Activated CD4-positive, alpha-beta T cell treated with anti-CD3 and anti-CD28 coated beads, Interleukin-2, Interleukin-6, amounts not matched to agents 100 ng/mL and 50 ng/mL, durations not matched to agents 16 hours and 8 hours (primary cell): ENCODE data around the gene SLC39A12.

ENCODE experiments used
- DNase-seq: peaks from one replicate; pipeline ENCODE4 v3.0.0-alpha.2; 2020

SLC39A12 gene

GRCh38 chr10:18066947-18067346 is 115.2 kb downstream of the SLC39A12 start:
- no peak for DNase-seq

DNA sequence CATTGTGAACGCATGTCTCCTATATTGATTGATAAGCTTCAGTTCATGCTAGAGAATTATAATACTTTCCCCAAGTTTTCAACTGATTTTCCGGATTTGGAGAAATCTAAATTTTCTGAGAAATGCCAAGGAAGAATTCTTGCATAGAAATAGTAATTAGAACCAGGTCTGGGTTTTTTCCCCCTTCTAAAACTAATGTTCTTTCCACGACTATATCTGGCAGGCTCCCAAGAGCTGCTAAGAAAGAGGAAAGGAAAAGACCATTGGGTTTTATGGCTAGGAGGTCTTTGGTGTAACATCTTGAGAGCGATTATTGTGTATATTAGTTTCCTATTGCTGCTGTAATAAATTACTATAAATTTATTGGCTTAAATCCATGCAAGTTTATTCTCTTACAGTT is 116.7 kb downstream of the SLC39A12 start:
- DNase-seq: no peak

DNA sequence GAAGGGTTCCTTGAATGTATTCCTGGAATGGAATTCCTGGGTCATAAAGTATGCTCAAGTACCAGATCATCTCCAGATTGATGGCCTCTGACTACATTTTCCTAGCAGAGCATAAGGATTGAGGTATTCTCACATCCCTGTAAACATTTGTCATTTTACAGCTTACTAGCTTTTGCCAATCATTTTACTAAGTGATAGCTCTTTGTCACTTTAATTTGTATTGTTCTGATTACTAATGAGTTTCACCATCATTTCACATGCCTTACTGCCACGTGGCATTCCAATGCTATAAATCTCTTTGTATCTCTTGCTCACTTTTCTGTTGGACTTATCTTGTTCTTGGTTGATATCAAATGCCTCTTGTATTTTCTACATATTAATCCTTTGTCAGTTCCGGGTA is 119.9 kb downstream of the SLC39A12 start:
- DNase-seq: no peak

GRCh38 chr10:18073314-18073713 is 121.6 kb downstream of the SLC39A12 start:
- DNase-seq: no peak

DNA sequence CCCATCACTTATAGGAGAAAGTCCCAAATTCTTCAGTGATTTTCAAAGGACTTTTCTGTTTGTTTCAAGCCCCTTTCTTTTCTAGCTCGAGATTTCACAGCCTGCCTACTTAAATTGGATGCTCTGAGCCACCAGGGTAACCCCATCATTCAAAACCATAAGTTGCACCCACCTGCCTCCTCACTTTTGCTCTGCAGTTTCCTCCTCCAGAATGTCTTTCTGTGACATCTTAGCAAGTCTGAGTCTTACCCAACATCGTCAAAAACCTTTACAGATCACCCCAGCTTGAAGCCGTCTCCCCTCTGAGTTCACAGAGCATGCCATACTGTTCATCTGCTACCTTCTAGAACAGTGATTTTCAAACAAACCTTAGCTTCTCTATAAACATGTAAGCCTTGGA is 124.2 kb downstream of the SLC39A12 start:
- DNase-seq: no peak

DNA sequence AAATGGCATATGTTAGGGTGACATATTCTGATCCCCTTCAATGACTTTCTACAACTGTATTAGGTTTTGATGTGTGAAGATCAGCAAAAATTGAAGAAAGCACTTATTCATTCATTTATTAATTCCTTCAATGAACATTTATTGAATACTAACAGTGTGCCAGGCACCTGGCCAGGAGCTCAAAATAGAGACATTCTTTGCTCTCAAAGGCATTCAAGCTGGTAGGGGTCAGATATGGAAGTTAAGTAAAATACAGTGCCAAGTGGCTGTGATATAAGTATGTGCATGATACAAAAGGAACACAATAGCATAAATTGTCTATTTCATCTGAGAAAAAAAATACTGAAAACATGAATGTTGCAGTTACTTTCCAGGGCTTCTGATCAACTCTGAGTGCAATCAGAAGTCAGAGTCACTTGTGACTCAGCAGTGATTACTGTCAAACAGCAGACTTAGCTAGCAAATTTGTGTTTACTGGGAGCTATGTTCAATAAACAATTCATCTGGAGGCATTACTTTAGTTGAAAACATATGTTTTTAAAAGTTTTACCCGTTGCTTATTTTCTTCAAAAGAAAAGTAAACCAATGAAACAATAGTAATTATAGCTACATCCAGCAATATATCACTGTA is 128.1 kb downstream of the SLC39A12 start:
- no peak for DNase-seq

DNA sequence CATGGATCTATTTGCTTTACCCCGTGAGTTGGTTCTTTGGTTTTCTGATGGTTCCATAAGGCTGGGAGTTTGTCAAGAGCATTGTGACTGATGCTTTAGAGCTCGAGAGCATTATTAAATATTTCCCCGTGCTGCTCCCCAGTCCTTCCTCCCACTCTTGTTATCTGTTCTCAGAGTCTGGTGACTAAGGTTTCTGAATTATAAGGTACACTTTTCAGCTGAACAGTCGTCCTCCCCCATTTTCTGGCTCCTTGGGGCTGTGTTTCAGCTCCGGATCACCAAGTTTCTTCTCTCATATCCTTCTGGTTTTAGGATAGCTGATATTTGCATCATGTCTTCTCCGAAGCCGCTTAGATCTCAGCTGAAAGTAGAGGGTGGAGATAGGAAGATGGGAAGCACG is 130.7 kb downstream of the SLC39A12 start:
- DNase-seq: no peak

GRCh38 chr10:18085855-18086254 is 134.1 kb downstream of the SLC39A12 start:
- no peak for DNase-seq

GRCh38 chr10:18086746-18087145 is 135.0 kb downstream of the SLC39A12 start:
- DNase-seq: no peak

DNA sequence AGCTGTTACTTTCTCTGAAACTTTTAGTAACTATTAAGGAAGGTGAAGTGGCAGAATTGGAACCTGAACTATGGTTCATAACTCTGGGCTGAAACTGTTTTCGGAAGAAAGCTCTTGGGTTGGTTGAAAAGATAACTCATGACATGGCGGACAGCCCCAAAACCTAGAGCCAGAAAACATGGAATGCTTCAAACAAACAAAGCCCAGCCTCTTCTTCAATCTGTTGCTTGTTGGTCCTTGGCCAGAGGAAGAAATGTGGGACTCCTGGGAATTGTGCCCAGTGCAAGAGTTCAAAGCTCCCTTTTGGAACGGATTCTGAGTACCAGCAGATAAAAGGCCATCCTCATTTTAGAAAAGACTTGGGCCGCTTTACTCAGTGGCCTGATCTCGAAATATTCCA is 135.6 kb downstream of the SLC39A12 start:
- no peak for DNase-seq
